SKM-1 treated with dmso at 0.1 percent for 144 hours (cell line): Measurements from ENCODE around the gene ISLR.

ENCODE experiments used
- DNase-seq: peaks from one replicate; lab custom pipeline; 2025; ENCODE audit not compliant: unreplicated experiment; lab: John Stamatoyannopoulos, UW

The ISLR gene, protein sequence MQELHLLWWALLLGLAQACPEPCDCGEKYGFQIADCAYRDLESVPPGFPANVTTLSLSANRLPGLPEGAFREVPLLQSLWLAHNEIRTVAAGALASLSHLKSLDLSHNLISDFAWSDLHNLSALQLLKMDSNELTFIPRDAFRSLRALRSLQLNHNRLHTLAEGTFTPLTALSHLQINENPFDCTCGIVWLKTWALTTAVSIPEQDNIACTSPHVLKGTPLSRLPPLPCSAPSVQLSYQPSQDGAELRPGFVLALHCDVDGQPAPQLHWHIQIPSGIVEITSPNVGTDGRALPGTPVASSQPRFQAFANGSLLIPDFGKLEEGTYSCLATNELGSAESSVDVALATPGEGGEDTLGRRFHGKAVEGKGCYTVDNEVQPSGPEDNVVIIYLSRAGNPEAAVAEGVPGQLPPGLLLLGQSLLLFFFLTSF

DNA sequence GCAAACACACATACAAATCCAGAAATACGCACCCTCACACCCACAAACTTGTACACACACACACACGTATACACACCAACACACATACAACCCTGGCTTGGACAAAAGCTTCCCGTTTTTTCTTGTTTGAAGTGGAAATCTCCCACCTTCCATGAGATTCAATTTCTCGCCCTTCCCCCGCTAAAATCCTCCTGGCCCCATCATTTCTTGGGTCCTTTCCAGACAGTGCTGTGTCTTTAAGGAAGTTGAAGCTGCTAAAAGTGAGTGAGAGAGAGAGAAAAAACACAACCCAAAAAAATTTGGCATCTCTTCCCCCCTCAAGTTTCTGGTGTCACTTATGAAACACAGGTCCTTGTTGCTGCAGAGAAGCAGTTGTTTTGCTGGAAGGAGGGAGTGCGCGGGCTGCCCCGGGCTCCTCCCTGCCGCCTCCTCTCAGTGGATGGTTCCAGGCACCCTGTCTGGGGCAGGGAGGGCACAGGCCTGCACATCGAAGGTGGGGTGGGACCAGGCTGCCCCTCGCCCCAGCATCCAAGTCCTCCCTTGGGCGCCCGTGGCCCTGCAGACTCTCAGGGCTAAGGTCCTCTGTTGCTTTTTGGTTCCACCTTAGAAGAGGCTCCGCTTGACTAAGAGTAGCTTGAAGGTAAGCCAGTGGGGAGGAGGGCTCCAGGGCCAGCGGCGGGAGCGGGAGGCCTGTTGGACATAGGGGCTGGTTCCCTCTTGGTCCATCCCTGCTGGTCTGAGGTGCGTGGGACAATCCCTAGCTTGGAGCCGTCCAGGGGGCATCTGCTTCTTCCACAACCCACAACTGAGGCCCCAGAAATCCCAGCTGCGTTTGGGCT lies at the start of gene ISLR:
Gene ISLR (plus strand): TSS at position 331 of the 839 bp plus-strand sequence. CDS start 1,149 bp downstream, outside the sequence.
- no peak for DNase-seq

DNA sequence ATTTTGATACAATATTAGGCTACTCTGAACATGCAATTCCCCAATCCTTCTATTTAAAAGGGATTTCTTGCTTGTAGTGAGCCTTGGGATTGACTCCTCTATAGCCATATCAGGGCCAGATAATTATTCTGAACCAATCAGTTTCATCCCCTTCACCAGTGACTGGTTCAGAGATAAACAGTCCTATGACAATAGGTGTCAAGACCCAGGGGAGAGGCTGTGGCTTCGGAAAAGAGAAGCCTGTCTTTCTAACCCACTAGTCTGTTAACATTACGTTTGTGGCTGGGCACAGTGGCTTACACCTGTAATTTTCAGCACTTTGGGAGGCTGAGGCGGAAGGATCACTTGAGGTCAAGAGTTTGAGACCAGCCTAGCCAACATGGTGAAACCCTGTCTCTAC lies 49.3 kb upstream of the ISLR start:
- DNase-seq, result no peak

DNA sequence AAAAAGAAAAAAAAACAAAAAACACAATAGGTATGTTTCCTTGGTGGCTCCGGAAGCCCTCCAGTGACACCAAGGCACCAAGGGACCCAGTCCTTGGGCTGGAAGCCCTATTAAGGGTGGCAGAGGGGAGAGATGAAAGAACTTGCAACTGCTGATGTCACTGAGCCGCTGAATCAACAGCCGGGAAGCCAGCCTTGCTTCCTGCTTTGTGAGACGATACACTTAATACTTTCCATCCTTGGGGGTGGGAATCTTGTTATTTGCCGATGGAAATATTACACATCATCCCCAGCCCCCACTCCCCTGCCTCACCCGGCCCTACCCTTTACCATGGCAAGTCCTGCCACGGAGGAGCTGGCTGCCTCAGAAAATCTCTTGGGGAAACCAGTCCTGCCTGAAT lies 48.8 kb upstream of the ISLR start:
- no peak for DNase-seq

DNA sequence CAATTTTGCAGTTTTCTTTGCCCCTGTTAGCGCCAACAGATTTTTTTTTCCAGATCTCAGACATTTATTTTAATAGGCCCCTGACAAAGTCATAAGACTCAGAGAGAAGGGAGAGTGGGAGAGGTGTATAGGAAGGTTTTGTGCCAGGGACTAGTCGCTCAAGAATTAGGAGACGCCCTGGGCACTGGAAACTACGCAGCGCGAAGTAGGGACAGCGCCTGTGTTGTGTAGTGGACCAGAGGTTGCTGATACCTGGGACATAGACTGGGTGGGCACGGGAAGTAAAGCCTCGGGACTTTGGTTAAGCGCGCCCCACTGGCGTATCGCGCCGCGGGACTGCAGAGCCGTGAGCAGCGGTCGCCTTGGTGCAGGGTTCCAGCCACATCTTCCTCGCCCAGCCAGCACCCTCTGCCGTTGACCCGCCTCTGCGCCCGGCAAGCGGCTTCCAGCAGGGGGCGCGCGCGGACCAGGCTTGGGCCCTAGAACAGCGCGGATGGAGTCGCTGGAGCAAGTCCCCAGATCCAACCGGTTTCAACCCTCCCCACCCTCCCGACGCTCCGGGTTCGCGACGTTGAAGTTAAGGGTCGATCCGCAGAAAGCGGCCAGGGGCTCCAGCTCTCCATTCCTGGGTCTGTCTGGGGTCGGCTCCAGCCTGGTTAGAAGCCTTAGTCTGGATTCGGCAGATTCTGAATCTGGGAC lies 46.1 kb upstream of the ISLR start:
- peak; percentile 63 for DNase-seq

DNA sequence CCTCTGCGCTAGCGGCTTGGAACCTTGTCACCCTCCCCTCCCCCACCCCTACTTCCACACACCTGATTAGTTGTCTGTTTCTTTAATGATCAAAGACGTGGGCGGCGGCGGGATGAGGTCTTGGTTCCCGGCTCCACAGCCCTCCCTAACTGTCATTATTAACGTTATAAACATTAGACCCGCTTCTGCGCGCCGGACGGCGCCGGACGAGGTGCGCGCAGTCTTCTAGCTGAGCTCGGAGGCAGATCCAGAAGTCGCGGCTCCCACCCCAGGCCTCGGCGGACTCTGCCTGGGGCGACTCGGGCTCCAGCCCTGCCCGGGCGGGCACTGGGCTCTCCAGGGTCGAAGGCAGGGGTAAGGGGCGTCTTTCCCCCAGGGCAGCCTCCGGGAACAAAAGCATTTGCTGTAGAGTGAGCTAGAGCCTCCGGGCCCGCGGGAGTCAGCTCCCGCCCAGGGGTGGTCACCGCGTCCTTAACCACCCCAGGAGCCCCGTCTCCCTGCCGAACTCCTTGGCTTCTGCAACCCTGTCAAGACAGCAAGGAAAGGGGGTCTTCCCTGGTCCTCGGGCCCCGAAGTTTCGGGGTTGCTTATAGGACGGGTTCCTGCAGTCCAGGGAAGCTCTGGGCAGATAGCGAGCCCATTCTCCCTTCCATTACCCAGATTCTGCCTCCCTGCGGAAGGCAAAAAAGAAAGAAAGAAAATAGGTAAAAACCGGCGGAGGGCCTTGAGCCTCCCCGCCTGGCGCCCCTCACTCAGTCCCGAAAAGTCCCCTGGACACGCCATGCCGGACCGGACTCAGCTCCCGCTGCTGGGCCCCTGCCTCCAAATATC lies 45.3 kb upstream of the ISLR start:
- no peak for DNase-seq

DNA sequence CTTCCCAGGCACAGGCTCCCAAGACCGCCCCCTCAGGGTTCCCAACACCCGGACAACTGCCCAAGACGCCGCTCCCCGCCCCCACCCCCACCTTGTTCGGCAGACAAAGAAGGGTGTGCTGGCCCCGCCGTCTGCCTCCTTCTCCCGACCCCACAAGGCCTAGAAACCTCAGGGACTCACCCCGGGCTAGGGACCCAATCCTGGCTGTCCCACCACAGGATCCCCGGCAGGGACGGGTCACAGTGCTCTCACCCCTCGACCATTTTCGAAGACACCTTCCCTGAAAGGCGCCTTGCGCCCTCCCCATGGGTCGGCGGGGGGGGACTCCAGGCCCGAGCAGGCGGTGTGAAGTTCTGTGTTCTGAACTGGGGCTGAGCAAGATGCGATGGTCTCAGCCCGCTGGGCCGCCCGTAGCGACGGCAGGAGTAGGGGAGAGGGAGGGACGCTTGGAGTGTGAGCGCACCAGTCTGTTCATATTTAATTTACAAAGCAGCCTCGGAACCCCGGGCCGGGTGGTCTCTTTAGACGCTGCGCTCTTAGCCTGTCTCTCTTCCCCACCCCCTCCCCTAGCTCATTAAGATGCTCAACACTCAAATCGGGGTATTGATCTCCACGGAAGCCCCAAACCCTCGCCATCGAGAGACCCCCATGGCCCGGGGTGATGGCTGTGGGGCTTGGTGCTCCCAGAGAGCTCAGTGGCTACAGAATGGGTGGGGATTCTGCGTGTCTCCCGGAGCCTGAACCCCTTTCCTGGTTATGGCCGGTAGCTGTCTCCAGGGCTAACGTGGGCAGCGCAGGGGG lies 44.5 kb upstream of the ISLR start:
- DNase-seq, result no peak

DNA sequence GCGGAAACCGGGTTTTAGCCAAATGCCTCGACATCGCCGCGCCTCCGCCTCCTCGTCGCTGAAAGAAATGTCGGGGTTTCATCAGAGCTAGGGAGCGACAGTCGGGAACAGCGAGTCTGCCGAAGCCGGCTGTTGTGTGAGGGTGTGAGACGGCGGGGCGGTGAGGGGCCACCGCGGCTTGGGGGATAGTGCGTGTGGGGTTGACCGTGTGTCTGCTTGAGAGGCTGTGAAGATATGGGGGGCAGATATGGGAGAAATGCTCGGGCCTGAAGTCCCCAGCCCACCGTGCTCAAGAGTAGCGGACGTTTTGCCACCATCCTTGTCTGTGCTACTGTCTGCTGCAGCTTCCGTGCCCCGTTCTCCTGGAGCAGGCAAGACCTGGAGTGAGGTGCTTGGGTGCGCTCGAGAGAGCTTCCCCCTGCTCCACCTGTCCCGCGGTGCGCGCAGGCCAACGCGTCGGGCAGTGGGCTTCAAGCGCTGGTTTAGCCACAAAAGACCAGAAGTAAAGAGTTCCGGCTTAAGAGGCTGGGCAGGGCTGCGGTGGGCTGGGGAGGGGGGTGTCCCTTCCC lies 43.8 kb upstream of the ISLR start:
- no peak for DNase-seq

DNA sequence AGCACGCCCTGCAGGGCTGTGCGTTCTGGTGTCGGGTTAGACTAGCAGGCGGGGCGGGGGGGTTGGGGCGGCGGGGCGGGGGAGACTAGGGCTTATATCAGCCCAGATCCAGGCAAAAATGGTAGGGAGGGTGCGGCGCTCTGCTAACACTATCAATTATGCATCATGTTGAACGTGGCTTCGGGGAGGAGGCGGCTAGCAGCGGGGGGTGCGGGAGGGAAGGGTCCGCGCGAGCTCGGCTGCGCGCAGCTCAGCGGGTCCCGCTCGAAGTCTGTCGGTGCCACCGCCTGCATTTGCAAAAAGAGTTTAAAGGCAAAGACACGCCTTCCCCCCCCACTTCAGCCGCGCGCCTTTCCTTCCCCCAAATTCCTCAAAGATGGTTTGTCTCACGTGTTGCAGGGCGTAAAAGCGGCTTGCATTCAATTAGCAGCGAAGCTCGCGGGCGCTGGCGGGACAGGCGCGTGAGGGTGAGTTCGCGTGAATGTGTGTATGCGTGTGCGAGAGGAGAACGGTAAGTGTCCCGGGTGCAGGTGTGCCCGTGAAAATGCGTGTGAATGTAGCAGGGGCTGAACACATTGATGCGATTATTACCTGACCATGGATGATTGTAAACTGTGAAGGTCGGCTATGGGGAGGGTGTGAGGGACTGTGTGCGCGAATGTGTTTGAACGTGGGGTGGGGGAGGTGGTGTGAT lies 43.2 kb upstream of the ISLR start, which contains the start of gene ISLR2:
Gene ISLR2 (plus strand): TSS at position 432 of the 694 bp plus-strand sequence. CDS start 2,169 bp downstream, outside the sequence.
- DNase-seq, result no peak

DNA sequence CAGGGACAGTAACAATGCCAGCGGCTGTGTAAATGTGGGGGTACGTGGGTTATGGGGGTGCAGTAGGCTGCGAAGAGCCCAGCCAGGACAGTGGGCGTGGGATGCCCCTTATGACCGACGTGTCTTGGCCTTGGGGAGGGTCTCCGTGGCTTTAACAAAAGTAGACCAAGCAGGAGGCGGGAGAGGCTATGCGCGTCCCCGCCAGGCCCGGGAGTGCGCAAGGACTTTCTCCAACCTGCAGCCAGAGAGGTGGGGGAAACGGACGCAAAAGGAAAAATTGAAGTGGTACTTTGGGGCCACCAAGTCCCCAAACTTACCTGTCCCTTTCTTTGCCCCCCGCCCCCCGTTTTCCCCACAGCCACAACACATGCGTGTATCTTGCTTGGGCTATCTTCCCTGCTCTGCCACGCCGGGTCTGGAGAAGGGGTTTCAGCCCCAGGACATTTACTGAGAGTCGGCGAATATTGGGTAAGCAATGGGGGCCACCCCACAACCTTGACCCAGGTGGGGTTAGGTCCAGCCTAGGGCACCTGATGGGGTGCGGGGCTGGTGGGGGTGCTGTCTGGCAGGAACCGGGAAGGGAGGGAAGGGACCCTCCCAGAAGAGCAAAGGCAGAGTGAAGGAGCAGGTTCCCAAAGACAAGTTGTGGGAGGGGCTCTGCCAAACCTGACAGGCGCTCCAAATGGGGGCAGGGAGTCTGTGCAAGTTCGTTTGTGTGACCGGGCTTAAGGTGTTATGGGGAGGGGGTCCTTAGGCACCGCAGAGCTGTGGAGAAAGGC lies 42.5 kb upstream of the ISLR start:
- DNase-seq, result no peak

DNA sequence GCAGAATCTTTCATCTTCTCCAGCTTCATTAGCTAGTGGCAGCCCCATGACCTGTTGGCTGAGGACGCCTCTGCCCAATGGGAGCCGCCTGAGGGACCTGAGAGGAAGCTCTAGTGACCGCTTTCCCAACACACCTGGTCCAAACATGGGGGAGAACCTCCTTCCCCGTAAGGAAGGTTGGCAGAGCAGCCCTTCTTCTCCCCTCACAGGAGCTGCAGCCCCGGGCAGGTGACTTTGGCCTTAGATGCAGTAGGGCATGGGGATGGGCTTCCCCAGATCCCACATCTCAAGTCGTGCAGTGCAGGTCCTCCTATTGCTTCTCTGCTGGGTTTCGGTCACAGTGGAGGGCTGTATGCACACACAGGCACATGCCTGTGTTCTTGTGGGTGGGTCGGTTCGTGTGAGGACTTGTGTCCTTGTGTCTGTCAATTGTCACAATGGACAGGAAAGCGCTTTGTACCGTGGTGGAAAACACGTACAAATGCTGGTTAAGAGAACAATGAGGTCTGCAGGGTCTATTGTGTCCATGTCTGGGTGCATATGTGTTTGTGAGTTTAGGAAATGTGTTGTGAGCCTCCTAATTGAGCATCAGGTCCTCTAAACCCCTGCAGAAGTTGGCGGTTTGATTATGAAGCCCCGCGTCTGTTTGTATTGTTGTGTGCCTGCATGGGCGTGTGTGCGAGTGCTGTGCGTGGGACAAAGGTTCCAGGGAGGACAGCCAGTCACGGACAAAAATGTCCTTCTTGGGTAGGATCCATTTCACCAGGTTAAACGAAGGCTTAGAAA lies 41.7 kb upstream of the ISLR start:
- no peak for DNase-seq

DNA sequence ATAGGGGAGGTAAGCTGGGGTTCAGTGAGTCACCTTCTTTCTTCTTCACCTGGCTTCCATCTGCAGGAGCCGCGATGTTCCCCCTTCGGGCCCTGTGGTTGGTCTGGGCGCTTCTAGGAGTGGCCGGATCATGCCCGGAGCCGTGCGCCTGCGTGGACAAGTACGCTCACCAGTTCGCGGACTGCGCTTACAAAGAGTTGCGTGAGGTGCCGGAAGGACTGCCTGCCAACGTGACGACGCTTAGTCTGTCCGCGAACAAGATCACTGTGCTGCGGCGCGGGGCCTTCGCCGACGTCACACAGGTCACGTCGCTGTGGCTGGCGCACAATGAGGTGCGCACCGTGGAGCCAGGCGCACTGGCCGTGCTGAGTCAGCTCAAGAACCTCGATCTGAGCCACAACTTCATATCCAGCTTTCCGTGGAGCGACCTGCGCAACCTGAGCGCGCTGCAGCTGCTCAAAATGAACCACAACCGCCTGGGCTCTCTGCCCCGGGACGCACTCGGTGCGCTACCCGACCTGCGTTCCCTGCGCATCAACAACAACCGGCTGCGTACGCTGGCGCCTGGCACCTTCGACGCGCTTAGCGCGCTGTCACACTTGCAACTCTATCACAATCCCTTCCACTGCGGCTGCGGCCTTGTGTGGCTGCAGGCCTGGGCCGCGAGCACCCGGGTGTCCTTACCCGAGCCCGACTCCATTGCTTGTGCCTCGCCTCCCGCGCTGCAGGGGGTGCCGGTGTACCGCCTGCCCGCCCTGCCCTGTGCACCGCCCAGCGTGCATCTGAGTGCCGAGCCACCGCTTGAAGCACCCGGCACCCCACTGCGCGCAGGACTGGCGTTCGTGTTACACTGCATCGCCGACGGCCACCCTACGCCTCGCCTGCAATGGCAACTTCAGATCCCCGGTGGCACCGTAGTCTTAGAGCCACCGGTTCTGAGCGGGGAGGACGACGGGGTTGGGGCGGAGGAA lies 40.5 kb upstream of the ISLR start:
- no peak for DNase-seq

DNA sequence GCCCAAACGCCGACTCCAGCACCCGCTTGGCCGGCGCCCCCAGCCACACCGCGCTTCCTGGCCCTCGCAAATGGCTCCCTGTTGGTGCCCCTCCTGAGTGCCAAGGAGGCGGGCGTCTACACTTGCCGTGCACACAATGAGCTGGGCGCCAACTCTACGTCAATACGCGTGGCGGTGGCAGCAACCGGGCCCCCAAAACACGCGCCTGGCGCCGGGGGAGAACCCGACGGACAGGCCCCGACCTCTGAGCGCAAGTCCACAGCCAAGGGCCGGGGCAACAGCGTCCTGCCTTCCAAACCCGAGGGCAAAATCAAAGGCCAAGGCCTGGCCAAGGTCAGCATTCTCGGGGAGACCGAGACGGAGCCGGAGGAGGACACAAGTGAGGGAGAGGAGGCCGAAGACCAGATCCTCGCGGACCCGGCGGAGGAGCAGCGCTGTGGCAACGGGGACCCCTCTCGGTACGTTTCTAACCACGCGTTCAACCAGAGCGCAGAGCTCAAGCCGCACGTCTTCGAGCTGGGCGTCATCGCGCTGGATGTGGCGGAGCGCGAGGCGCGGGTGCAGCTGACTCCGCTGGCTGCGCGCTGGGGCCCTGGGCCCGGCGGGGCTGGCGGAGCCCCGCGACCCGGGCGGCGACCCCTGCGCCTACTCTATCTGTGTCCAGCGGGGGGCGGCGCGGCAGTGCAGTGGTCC lies 39.7 kb upstream of the ISLR start:
- DNase-seq, result no peak

DNA sequence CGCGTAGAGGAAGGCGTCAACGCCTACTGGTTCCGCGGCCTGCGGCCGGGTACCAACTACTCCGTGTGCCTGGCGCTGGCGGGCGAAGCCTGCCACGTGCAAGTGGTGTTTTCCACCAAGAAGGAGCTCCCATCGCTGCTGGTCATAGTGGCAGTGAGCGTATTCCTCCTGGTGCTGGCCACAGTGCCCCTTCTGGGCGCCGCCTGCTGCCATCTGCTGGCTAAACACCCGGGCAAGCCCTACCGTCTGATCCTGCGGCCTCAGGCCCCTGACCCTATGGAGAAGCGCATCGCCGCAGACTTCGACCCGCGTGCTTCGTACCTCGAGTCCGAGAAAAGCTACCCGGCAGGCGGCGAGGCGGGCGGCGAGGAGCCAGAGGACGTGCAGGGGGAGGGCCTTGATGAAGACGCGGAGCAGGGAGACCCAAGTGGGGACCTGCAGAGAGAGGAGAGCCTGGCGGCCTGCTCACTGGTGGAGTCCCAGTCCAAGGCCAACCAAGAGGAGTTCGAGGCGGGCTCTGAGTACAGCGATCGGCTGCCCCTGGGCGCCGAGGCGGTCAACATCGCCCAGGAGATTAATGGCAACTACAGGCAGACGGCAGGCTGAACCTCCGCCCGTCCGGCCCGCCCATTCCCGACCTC lies 39.0 kb upstream of the ISLR start:
- no peak for DNase-seq

DNA sequence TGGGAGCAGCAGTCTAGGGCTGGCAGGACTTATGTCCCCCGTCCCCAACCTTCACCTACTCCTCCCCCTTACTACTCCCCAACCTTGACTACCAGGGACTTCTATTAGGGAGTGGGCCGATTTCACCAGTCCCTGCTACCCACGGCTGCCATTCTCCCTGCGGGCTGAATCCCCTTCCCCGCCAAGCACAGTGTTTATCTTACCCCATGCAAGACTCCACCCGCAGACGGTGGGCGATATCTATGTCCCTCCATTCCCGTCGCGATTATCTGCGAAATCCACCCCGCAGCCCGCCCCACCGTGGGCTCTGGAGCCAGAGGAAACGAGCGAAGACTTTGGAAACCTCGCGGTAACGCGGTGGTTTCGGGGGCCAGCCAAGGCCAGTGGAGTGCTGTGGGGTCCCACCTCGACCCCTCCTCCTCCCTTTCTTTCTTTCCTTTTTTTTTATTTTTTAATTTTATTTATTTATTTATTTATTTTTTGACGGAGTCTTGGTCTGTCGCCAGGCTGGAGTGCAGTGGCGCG lies 38.4 kb upstream of the ISLR start:
- no peak for DNase-seq

DNA sequence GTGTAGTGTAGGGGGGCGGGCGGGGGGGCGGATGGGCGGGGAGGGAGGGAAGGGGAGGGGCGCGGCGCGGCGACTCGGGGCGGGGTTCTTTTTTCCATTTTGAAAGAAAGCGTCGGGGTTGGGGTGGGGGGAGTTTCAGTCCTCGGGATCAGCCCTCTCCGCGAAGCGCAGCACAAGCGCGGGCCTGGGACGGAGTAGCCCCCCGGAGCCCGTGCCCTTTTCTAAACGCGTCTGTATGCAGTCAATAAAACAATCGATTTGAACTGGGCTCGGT lies 37.0 kb upstream of the ISLR start:
- no peak for DNase-seq
